ENCODE measurements around the gene AMDHD2. TPM values are rescaled to one million over a fixed set of nuclear protein-coding genes. Genes with fewer than 3 reads are reported as not detected.

The AMDHD2 gene, protein sequence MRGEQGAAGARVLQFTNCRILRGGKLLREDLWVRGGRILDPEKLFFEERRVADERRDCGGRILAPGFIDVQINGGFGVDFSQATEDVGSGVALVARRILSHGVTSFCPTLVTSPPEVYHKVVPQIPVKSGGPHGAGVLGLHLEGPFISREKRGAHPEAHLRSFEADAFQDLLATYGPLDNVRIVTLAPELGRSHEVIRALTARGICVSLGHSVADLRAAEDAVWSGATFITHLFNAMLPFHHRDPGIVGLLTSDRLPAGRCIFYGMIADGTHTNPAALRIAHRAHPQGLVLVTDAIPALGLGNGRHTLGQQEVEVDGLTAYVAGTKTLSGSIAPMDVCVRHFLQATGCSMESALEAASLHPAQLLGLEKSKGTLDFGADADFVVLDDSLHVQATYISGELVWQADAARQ
- total RNA-seq (10 to 100 TPM; 20.9 to 25.3 TPM), polyA plus RNA-seq (10 to 100 TPM in 1 of 2 donors, 1 to 10 TPM in 1; 7.5 to 10.4 TPM)

DNA sequence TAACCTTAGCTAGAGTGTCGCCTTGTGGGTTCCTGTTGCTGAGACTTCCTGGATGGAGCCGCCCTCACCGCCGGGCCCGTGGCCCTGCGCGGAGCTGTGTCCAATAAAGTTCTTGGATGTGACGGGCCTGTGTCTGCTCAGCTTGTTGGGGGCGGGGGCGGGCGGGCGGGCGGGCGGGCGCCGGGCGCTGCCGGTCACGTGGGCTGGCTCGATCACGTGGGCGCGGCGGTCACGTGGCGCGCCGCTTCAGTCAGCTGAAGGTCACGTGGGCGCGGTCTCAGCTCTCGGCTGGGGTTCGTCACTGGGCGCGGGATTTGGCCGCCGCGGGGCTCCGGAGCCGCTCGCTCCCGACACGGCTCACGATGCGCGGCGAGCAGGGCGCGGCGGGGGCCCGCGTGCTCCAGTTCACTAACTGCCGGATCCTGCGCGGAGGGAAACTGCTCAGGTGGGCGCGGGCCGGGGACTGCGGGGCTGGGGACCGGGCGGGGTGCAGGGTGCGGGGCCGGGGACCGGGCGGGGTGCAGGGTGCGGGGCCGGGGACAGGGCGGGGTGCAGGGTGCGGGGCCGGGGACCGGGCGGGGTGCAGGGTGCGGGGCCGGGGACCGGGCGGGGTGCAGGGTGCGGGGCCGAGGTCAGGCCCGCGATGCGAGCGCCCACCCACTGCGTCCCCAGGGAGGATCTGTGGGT, at the start of gene AMDHD2:
Gene AMDHD2 (plus strand): TSS at position 275 of the 687 bp plus-strand sequence. CDS start 88 bp downstream, at position 363.
- Histone ChIP-seq H3K4me3 (ENCODE audit: low read depth in 1 of 3, low read length in 3 of 3) (peak within 1 kb of the TSS; percentile 61 to 67 (median 63)), H3K9ac (ENCODE audit: low read depth in 1 of 2, low read length in 2 of 2) (peak within 1 kb of the TSS in 1 of 2 donors; percentile 7), H3K27ac (ENCODE audit: low read depth in 1 of 2, low read length in 2 of 2) (peak within 1 kb of the TSS; percentile 28 to 56), H3K9me3 (ENCODE audit: control insufficient read depth in 4 of 4, low read length in 3 of 4) (no peaks in the 10 kb centered on the region), H3K4me1 (ENCODE audit: control insufficient read depth in 4 of 4, insufficient read depth in 4 of 4, low read length in 3 of 4) (peaks cover 33 to 81% (median 75%) of the 10 kb centered on the region in 4 donors), H3K36me3 (ENCODE audit: control insufficient read depth in 4 of 4, insufficient read depth in 3 of 4, low read depth in 1 of 4, low read length in 3 of 4) (peaks cover 0 to 2% (median 2%) of the 10 kb centered on the region in 4 donors), H3K27me3 (ENCODE audit: control insufficient read depth in 4 of 4, insufficient read depth in 4 of 4, low read length in 3 of 4) (no peaks in the 10 kb centered on the region)
- peak; percentile 18 for TF ChIP-seq YY1 (IDR thresholded peaks at IDR 0.05)
- TF ChIP-seq JUND (IDR thresholded peaks at IDR 0.05): no peak
- TF ChIP-seq HNF4G (IDR thresholded peaks at IDR 0.05): no peak
- no peak for TF ChIP-seq FOXA2 (IDR thresholded peaks at IDR 0.05)
- TF ChIP-seq SP1 (IDR thresholded peaks at IDR 0.05): no peak
- peak; percentile 94 for DNase-seq (ENCODE audit: low spot score)
- under 1% methylated on average over 83 of the region's 83 CpGs for WGBS

DNA sequence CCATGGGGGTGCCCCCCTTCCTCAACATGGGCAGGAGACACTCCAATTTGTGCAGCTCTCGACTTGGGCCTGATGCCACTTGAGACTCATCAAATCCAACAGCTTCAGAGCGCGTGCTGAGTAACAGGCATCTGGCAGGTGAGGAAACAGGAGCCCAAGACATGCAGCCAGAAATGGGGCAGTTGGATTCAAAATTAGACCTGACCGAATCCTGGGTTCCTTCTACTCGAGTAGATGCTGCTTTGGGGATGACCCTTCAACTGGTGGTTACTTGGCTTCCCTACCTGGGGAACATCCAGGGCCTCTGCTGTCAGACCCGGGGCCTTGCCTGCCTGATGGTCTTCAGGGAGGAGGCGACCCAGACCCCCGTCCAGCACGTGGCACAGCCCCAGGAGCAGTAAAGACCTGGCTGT, 49.6 kb upstream of the AMDHD2 start:
- DNase-seq (ENCODE audit: low spot score): no peak
- Histone ChIP-seq H3K4me3 (ENCODE audit: low read depth in 1 of 3, low read length in 3 of 3) (no peak overlapping the region), H3K27ac (ENCODE audit: low read depth in 1 of 2, low read length in 2 of 2) (no peak overlapping the region), H3K36me3 (ENCODE audit: control insufficient read depth in 4 of 4, insufficient read depth in 3 of 4, low read depth in 1 of 4, low read length in 3 of 4) (no peaks in the 10 kb centered on the region), H3K4me1 (ENCODE audit: control insufficient read depth in 4 of 4, insufficient read depth in 4 of 4, low read length in 3 of 4) (peaks cover 42 to 70% (median 52%) of the 10 kb centered on the region in 4 donors), H3K9me3 (ENCODE audit: control insufficient read depth in 4 of 4, low read length in 3 of 4) (no peaks in the 10 kb centered on the region), H3K27me3 (ENCODE audit: control insufficient read depth in 4 of 4, insufficient read depth in 4 of 4, low read length in 3 of 4) (no peaks in the 10 kb centered on the region), H3K9ac (ENCODE audit: low read depth in 1 of 2, low read length in 2 of 2) (no peak overlapping the region)
- no peak for TF ChIP-seq FOXA1 (IDR thresholded peaks at IDR 0.05)
- no peak for TF ChIP-seq GABPA (IDR thresholded peaks at IDR 0.05 in 1 of 2, conservative IDR thresholded peaks at IDR 0.05 in 1 of 2)
- TF ChIP-seq, protein P1, sequence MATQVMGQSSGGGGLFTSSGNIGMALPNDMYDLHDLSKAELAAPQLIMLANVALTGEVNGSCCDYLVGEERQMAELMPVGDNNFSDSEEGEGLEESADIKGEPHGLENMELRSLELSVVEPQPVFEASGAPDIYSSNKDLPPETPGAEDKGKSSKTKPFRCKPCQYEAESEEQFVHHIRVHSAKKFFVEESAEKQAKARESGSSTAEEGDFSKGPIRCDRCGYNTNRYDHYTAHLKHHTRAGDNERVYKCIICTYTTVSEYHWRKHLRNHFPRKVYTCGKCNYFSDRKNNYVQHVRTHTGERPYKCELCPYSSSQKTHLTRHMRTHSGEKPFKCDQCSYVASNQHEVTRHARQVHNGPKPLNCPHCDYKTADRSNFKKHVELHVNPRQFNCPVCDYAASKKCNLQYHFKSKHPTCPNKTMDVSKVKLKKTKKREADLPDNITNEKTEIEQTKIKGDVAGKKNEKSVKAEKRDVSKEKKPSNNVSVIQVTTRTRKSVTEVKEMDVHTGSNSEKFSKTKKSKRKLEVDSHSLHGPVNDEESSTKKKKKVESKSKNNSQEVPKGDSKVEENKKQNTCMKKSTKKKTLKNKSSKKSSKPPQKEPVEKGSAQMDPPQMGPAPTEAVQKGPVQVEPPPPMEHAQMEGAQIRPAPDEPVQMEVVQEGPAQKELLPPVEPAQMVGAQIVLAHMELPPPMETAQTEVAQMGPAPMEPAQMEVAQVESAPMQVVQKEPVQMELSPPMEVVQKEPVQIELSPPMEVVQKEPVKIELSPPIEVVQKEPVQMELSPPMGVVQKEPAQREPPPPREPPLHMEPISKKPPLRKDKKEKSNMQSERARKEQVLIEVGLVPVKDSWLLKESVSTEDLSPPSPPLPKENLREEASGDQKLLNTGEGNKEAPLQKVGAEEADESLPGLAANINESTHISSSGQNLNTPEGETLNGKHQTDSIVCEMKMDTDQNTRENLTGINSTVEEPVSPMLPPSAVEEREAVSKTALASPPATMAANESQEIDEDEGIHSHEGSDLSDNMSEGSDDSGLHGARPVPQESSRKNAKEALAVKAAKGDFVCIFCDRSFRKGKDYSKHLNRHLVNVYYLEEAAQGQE (IDR thresholded peaks at IDR 0.05): no peak
- no peak for TF ChIP-seq SP1 (IDR thresholded peaks at IDR 0.05)
- TF ChIP-seq, protein P2, sequence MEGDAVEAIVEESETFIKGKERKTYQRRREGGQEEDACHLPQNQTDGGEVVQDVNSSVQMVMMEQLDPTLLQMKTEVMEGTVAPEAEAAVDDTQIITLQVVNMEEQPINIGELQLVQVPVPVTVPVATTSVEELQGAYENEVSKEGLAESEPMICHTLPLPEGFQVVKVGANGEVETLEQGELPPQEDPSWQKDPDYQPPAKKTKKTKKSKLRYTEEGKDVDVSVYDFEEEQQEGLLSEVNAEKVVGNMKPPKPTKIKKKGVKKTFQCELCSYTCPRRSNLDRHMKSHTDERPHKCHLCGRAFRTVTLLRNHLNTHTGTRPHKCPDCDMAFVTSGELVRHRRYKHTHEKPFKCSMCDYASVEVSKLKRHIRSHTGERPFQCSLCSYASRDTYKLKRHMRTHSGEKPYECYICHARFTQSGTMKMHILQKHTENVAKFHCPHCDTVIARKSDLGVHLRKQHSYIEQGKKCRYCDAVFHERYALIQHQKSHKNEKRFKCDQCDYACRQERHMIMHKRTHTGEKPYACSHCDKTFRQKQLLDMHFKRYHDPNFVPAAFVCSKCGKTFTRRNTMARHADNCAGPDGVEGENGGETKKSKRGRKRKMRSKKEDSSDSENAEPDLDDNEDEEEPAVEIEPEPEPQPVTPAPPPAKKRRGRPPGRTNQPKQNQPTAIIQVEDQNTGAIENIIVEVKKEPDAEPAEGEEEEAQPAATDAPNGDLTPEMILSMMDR (IDR thresholded peaks at IDR 0.05; ENCODE audit: low read depth, low read length, missing input control): no peak
- TF ChIP-seq, protein P3, sequence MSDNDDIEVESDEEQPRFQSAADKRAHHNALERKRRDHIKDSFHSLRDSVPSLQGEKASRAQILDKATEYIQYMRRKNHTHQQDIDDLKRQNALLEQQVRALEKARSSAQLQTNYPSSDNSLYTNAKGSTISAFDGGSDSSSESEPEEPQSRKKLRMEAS (IDR thresholded peaks at IDR 0.05): no peak
- TF ChIP-seq RXRA (IDR thresholded peaks at IDR 0.05): no peak
- TF ChIP-seq HNF4A (conservative IDR thresholded peaks at IDR 0.05): no peak
- 65% methylated on average over 9 of the region's 9 CpGs for WGBS

All from liver (tissue), 9 donors.